HUES48 (cell line): ENCODE measurements around the gene CAMKK1.

ENCODE experiments used
- H3K27ac ChIP-seq: one replicate; pipeline ENCODE4 v1.7.0; 2013; ENCODE audit warnings: low read depth, low read length, inconsistent platforms
- H3K27me3 ChIP-seq: 2 replicates; pipeline ENCODE4 v1.6.1; 2013; ENCODE audit warnings: mild to moderate bottlenecking, low read length; ENCODE audit not compliant: control insufficient read depth, insufficient read depth
- H3K36me3 ChIP-seq: 2 replicates; pipeline ENCODE4 v1.6.1; 2013; ENCODE audit warnings: low read length; ENCODE audit not compliant: control insufficient read depth, insufficient read depth
- H3K4me1 ChIP-seq: 2 replicates; pipeline ENCODE4 v1.6.1; 2013; ENCODE audit warnings: mild to moderate bottlenecking, low read length; ENCODE audit not compliant: control insufficient read depth, insufficient read depth
- H3K4me3 ChIP-seq: 2 replicates; pipeline ENCODE4 v1.5.1; 2013; ENCODE audit warnings: mild to moderate bottlenecking, low read depth, low read length
- H3K9ac ChIP-seq: 2 replicates; pipeline ENCODE4 v1.6.1; 2013; ENCODE audit warnings: mild to moderate bottlenecking, low read depth, low read length, moderate library complexity
- H3K9me3 ChIP-seq: 2 replicates; pipeline ENCODE4 v1.6.1; 2013; ENCODE audit warnings: low read length; ENCODE audit not compliant: control insufficient read depth, insufficient read depth

CAMKK1 gene

GRCh38 chr17:3916825-3917224 lies 24.0 kb upstream of the CAMKK1 start:
- no peak overlapping the region for H3K4me3 ChIP-seq

GRCh38 chr17:3915995-3916696 lies 23.3 kb upstream of the CAMKK1 start, which contains the start of gene P2RX1:
TSS of gene P2RX1 (minus strand) at chr17:3916465. CDS start at chr17:3916225, 240 bp downstream.
- Histone ChIP-seq H3K4me3 (no peak within 1 kb of the TSS), H3K4me1 (no peaks in the 10 kb centered on the region), H3K9ac (no peak within 1 kb of the TSS)

More at GRCh38 chr17:3916825-3917224, 24.0 kb upstream of the CAMKK1 start:
- H3K4me1 ChIP-seq: no peaks in the 10 kb centered on the region
- H3K27ac ChIP-seq: no peak overlapping the region
- no peaks in the 10 kb centered on the region for H3K9me3 ChIP-seq
- H3K9ac ChIP-seq: no peak overlapping the region
- no peaks in the 10 kb centered on the region for H3K27me3 ChIP-seq
- no peaks in the 10 kb centered on the region for H3K36me3 ChIP-seq

GRCh38 chr17:3915581-3915994 lies 22.7 kb upstream of the CAMKK1 start:
- Histone ChIP-seq H3K4me1 (no peaks in the 10 kb centered on the region), H3K9ac (no peak overlapping the region), H3K36me3 (no peaks in the 10 kb centered on the region), H3K27ac (no peak overlapping the region), H3K9me3 (no peaks in the 10 kb centered on the region), H3K4me3 (no peak overlapping the region), H3K27me3 (no peaks in the 10 kb centered on the region)

More at GRCh38 chr17:3915995-3916696, 23.3 kb upstream of the CAMKK1 start, which contains the start of gene P2RX1:
- H3K36me3 ChIP-seq: no peaks in the 10 kb centered on the region
- no peaks in the 10 kb centered on the region for H3K27me3 ChIP-seq
- H3K27ac ChIP-seq: no peak within 1 kb of the TSS
- no peaks in the 10 kb centered on the region for H3K9me3 ChIP-seq

GRCh38 chr17:3914312-3914670 lies 21.4 kb upstream of the CAMKK1 start:
- Histone ChIP-seq H3K4me1 (no peaks in the 10 kb centered on the region), H3K9me3 (no peaks in the 10 kb centered on the region), H3K27ac (no peak overlapping the region), H3K27me3 (no peaks in the 10 kb centered on the region), H3K36me3 (no peaks in the 10 kb centered on the region), H3K9ac (no peak overlapping the region), H3K4me3 (no peak overlapping the region)

- H3K36me3 ChIP-seq: no peaks in the 10 kb centered on the region
- no peaks in the 10 kb centered on the region for H3K9me3 ChIP-seq
- no peaks in the 10 kb centered on the region for H3K27me3 ChIP-seq
- H3K4me3 ChIP-seq: no peak overlapping the region
- H3K4me1 ChIP-seq: no peaks in the 10 kb centered on the region
- H3K27ac ChIP-seq: no peak overlapping the region
- H3K9ac ChIP-seq: no peak overlapping the region
Measured at GRCh38 chr17:3913531-3914311, 20.9 kb upstream of the CAMKK1 start.

- no peak overlapping the region for H3K4me3 ChIP-seq
- H3K9me3 ChIP-seq: no peaks in the 10 kb centered on the region
- no peaks in the 10 kb centered on the region for H3K27me3 ChIP-seq
- no peak overlapping the region for H3K27ac ChIP-seq
- H3K36me3 ChIP-seq: no peaks in the 10 kb centered on the region
- no peaks in the 10 kb centered on the region for H3K4me1 ChIP-seq
- no peak overlapping the region for H3K9ac ChIP-seq
Measured at GRCh38 chr17:3912827-3913226, 20.0 kb upstream of the CAMKK1 start.

- Histone ChIP-seq H3K4me3 (no peak overlapping the region), H3K4me1 (peaks cover 3% of the 10 kb centered on the region; the same call in 1 of the 2 replicates), H3K27ac (no peak overlapping the region), H3K27me3 (no peaks in the 10 kb centered on the region), H3K9ac (no peak overlapping the region), H3K9me3 (no peaks in the 10 kb centered on the region), H3K36me3 (no peaks in the 10 kb centered on the region)
Measured at GRCh38 chr17:3911271-3912053, 18.6 kb upstream of the CAMKK1 start.

- no peak overlapping the region for H3K4me3 ChIP-seq
- H3K27ac ChIP-seq: no peak overlapping the region
- H3K9me3 ChIP-seq: no peaks in the 10 kb centered on the region
- H3K36me3 ChIP-seq: no peaks in the 10 kb centered on the region
- H3K4me1 ChIP-seq: peaks cover 3% of the 10 kb centered on the region; the same call in 1 of the 2 replicates
- H3K27me3 ChIP-seq: no peaks in the 10 kb centered on the region
- no peak overlapping the region for H3K9ac ChIP-seq
Measured at GRCh38 chr17:3910420-3911270, 17.8 kb upstream of the CAMKK1 start.

- peaks cover 13% of the 10 kb centered on the region for H3K4me1 ChIP-seq
- no peaks in the 10 kb centered on the region for H3K9me3 ChIP-seq
Measured at GRCh38 chr17:3909257-3909656, 16.4 kb upstream of the CAMKK1 start.

GRCh38 chr17:3907483-3908216 lies 14.8 kb upstream of the CAMKK1 start:
- peaks cover 26% of the 10 kb centered on the region for H3K4me1 ChIP-seq
- no peak overlapping the region for H3K4me3 ChIP-seq
- H3K9me3 ChIP-seq: no peaks in the 10 kb centered on the region
- no peaks in the 10 kb centered on the region for H3K36me3 ChIP-seq
- H3K9ac ChIP-seq: no peak overlapping the region
- H3K27ac ChIP-seq: no peak overlapping the region
- no peaks in the 10 kb centered on the region for H3K27me3 ChIP-seq

More at GRCh38 chr17:3909257-3909656, 16.4 kb upstream of the CAMKK1 start:
- Histone ChIP-seq H3K4me3 (no peak overlapping the region), H3K27me3 (no peaks in the 10 kb centered on the region), H3K9ac (no peak overlapping the region), H3K27ac (no peak overlapping the region), H3K36me3 (no peaks in the 10 kb centered on the region)
